Astrocyte (in vitro differentiated cells and primary cell): ENCODE data around the gene C2orf76. TPM values are rescaled to one million over a fixed set of nuclear protein-coding genes. Genes with fewer than 3 reads are reported as not detected.
A peak's percentile ranks its signal among the peaks of the same experiment; 100 is the strongest.

Experiments used
- DNase-seq: peaks from one replicate; pipeline ENCODE4 v3.0.0-alpha.2; 2010; ENCODE audit warnings: low read depth
- FAIRE-seq: peaks from 2 replicates; lab custom pipeline; 2011; peaks lifted over from hg19 to GRCh38; lab: Jason Lieb, UNC
- H2AFZ ChIP-seq: 2 replicates; pipeline ENCODE4 v1.6.0; 2012; ENCODE audit warnings: low read depth, low read length, inconsistent platforms
- H3K27ac ChIP-seq: 2 replicates; pipeline ENCODE4 v1.5.1; 2011; ENCODE audit warnings: low read depth, low read length, inconsistent platforms
- H3K27me3 ChIP-seq: 2 replicates; pipeline ENCODE4 v1.6.0; 2011; ENCODE audit warnings: low read length, inconsistent platforms; ENCODE audit not compliant: insufficient read depth
- H3K36me3 ChIP-seq: 2 replicates; pipeline ENCODE4 v1.5.1; 2011; ENCODE audit warnings: low read length, inconsistent platforms; ENCODE audit not compliant: insufficient read depth
- H3K4me1 ChIP-seq: 2 replicates; pipeline ENCODE4 v1.5.1; 2011; ENCODE audit warnings: low read length, inconsistent platforms; ENCODE audit not compliant: insufficient read depth
- H3K4me2 ChIP-seq: 2 replicates; pipeline ENCODE4 v1.6.0; 2012; ENCODE audit warnings: low read length, inconsistent platforms
- H3K4me3 ChIP-seq: 2 replicates; pipeline ENCODE4 v1.5.1; 2011; ENCODE audit warnings: low read depth, mild to moderate bottlenecking, low read length, inconsistent platforms; ENCODE audit not compliant: insufficient read depth
- H3K79me2 ChIP-seq: 2 replicates; pipeline ENCODE4 v1.6.0; 2012; ENCODE audit warnings: mild to moderate bottlenecking, low read length, inconsistent platforms; ENCODE audit not compliant: insufficient read depth
- H3K9ac ChIP-seq: 2 replicates; pipeline ENCODE4 v1.6.0; 2012; ENCODE audit warnings: mild to moderate bottlenecking, low read length, inconsistent platforms
- H3K9me3 ChIP-seq: 2 replicates; pipeline ENCODE4 v1.5.1; 2012; ENCODE audit warnings: low read depth, mild to moderate bottlenecking, low read length, inconsistent platforms; ENCODE audit not compliant: insufficient read depth
- H4K20me1 ChIP-seq: 2 replicates; pipeline ENCODE4 v1.6.0; 2012; ENCODE audit warnings: low read length, inconsistent platforms; ENCODE audit not compliant: insufficient read depth
- H3K27ac Mint-ChIP-seq: one replicate; pipeline ENCODE4 v1.8.0; 2021; ENCODE audit warnings: mild to moderate bottlenecking, mixed read lengths; ENCODE audit not compliant: unreplicated experiment
- H3K27me3 Mint-ChIP-seq: one replicate; pipeline ENCODE4 v1.8.0; 2021; ENCODE audit warnings: low read depth, mixed read lengths; ENCODE audit not compliant: unreplicated experiment
- H3K36me3 Mint-ChIP-seq: one replicate; pipeline ENCODE4 v1.8.0; 2021; ENCODE audit warnings: low read depth, mixed read lengths; ENCODE audit not compliant: unreplicated experiment
- H3K4me1 Mint-ChIP-seq: one replicate; pipeline ENCODE4 v1.8.0; 2021; ENCODE audit warnings: low read depth, mixed read lengths; ENCODE audit not compliant: unreplicated experiment
- H3K4me3 Mint-ChIP-seq: one replicate; pipeline ENCODE4 v1.8.0; 2021; ENCODE audit warnings: mild to moderate bottlenecking, moderate library complexity, mixed read lengths; ENCODE audit not compliant: unreplicated experiment
- H3K9me3 Mint-ChIP-seq: one replicate; pipeline ENCODE4 v1.8.0; 2021; ENCODE audit warnings: mild to moderate bottlenecking, mixed read lengths; ENCODE audit not compliant: unreplicated experiment
- EZH2 ChIP-seq: IDR thresholded peaks from 2 replicates; pipeline ENCODE4 v1.6.1; 2012; ENCODE audit warnings: mild to moderate bottlenecking, low read length, inconsistent platforms; ENCODE audit not compliant: insufficient read depth
- total RNA-seq: library from RNA; stranded (reverse); gene quantifications from 2 replicates; pipeline ENCODE4 v1.2.1, GENCODE V29; 2021
- TF ChIP-seq, protein P1 (sequence below): IDR thresholded peaks from 2 replicates; pipeline ENCODE4 v1.5.1; 2011; ENCODE audit warnings: low read depth, mild to moderate bottlenecking, inconsistent platforms, low read length, moderate library complexity; ENCODE audit not compliant: insufficient read depth

The C2orf76 gene
- total RNA-seq, 1 donor from 2014 or later: 9.2 TPM

DNA sequence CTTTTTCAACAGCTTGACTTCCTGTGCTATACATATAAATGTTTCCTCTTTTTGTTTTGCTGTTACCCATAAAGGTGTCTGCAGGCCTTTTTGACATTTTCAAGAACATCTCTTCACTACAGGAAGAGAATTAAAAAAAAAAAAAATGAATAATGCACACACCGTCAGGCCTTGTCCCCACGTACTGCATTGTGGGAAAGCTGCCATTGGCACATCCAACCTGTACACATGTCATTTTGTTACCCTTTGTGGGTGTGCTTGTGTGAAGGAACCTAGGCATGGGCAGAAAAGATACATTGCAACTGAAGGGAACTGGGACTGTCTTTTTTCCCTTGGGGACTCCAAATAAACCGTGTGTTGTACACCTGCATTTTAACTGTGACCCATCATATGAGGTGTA is 48.3 kb upstream of the C2orf76 start:
- no peaks in the 10 kb centered on the region for H3K79me2 ChIP-seq
- H4K20me1 ChIP-seq: no peaks in the 10 kb centered on the region
- H3K36me3 Mint-ChIP-seq: no peaks in the 10 kb centered on the region
- H3K27me3 ChIP-seq: peaks cover under 1% of the 10 kb centered on the region
- peak; percentile 20 for FAIRE-seq
- H3K4me3 ChIP-seq: no peak overlapping the region
- H3K9ac ChIP-seq: no peak overlapping the region
- H3K4me1 Mint-ChIP-seq: peaks cover 6% of the 10 kb centered on the region
- DNase-seq: no peak
- H3K27ac ChIP-seq: no peak overlapping the region
- peaks cover 3% of the 10 kb centered on the region for H3K9me3 Mint-ChIP-seq
- no peak overlapping the region for H3K4me2 ChIP-seq
- H3K27ac Mint-ChIP-seq: no peak overlapping the region
- no peaks in the 10 kb centered on the region for H3K9me3 ChIP-seq
- TF ChIP-seq, protein P1, sequence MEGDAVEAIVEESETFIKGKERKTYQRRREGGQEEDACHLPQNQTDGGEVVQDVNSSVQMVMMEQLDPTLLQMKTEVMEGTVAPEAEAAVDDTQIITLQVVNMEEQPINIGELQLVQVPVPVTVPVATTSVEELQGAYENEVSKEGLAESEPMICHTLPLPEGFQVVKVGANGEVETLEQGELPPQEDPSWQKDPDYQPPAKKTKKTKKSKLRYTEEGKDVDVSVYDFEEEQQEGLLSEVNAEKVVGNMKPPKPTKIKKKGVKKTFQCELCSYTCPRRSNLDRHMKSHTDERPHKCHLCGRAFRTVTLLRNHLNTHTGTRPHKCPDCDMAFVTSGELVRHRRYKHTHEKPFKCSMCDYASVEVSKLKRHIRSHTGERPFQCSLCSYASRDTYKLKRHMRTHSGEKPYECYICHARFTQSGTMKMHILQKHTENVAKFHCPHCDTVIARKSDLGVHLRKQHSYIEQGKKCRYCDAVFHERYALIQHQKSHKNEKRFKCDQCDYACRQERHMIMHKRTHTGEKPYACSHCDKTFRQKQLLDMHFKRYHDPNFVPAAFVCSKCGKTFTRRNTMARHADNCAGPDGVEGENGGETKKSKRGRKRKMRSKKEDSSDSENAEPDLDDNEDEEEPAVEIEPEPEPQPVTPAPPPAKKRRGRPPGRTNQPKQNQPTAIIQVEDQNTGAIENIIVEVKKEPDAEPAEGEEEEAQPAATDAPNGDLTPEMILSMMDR: no peak
- no peak for TF ChIP-seq EZH2
- H3K4me3 Mint-ChIP-seq: no peak overlapping the region
- H2AFZ ChIP-seq: no peak overlapping the region
- H3K36me3 ChIP-seq: no peaks in the 10 kb centered on the region
- H3K27me3 Mint-ChIP-seq: peaks cover 2% of the 10 kb centered on the region
- no peaks in the 10 kb centered on the region for H3K4me1 ChIP-seq

DNA sequence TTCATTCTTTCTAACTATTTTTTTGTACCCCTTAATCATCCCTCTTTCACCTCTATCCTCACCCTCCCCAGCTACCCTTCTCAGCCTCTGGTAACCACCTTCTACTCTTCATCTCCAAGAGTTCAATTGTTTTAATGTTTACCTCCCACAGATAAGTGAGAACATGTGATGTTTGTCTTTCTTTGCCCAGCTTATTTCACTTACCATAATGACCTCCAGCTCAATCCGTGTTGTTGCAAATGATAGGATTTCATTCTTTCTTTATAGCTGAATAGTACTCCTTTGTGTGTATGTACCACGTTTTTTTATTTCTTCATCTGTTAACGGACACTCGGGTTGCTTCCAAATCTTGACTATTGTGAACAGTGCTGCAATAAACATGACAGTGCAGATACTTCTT is 42.9 kb upstream of the C2orf76 start:
- H3K9me3 Mint-ChIP-seq: peaks cover 2% of the 10 kb centered on the region
- Histone ChIP-seq H3K4me3 (no peak overlapping the region), H2AFZ (no peak overlapping the region), H4K20me1 (no peaks in the 10 kb centered on the region), H3K9ac (no peak overlapping the region), H3K27me3 (peaks cover 5% of the 10 kb centered on the region), H3K4me1 (no peaks in the 10 kb centered on the region), H3K36me3 (no peaks in the 10 kb centered on the region), H3K9me3 (no peaks in the 10 kb centered on the region), H3K79me2 (no peaks in the 10 kb centered on the region), H3K4me2 (no peak overlapping the region), H3K27ac (no peak overlapping the region)
- DNase-seq (no peak), FAIRE-seq (no peak)
- no peaks in the 10 kb centered on the region for H3K4me1 Mint-ChIP-seq
- H3K27me3 Mint-ChIP-seq: peaks cover 10% of the 10 kb centered on the region
- H3K36me3 Mint-ChIP-seq: no peaks in the 10 kb centered on the region
- TF ChIP-seq, protein P1: no peak
- TF ChIP-seq EZH2: no peak
- H3K4me3 Mint-ChIP-seq: no peak overlapping the region
- no peak overlapping the region for H3K27ac Mint-ChIP-seq

DNA sequence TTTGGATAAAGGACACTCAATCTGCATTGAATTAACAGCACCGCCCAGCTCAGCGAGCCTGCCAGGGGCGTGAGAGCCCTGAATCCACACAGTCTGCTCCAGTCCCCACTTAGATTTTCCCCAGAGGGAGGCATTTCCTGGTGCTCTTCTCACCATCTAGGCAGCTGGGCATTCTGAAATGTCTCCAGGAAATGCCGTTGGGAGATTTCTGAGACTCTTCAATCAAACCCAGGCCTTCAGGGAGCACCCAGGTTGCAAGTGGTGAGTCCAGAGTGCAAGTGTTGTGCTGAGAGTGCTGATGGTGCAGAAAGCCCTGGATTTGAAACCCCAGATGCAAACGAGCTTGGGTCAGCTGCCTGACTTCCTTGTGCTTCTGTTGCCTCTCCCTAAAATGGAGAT is 41.6 kb upstream of the C2orf76 start:
- no peak overlapping the region for H3K27ac ChIP-seq
- no peak overlapping the region for H2AFZ ChIP-seq
- H3K36me3 ChIP-seq: no peaks in the 10 kb centered on the region
- no peak for FAIRE-seq
- Mint-ChIP-seq H3K4me3 (no peak overlapping the region), H3K27me3 (peaks cover 21% of the 10 kb centered on the region), H3K4me1 (no peaks in the 10 kb centered on the region), H3K36me3 (no peaks in the 10 kb centered on the region), H3K9me3 (peaks cover 2% of the 10 kb centered on the region), H3K27ac (no peak overlapping the region)
- H4K20me1 ChIP-seq: no peaks in the 10 kb centered on the region
- peaks cover 5% of the 10 kb centered on the region for H3K27me3 ChIP-seq
- no peak overlapping the region for H3K9ac ChIP-seq
- TF ChIP-seq, protein P1: no peak
- no peak for TF ChIP-seq EZH2
- no peak for DNase-seq
- H3K4me2 ChIP-seq: no peak overlapping the region
- no peaks in the 10 kb centered on the region for H3K9me3 ChIP-seq
- no peak overlapping the region for H3K4me3 ChIP-seq
- no peaks in the 10 kb centered on the region for H3K79me2 ChIP-seq
- H3K4me1 ChIP-seq: no peaks in the 10 kb centered on the region
